ENCODE results near the gene PTN. TPM values are rescaled to one million over a fixed set of nuclear protein-coding genes. Genes with fewer than 3 reads are reported as not detected.

PTN gene
- total RNA-seq: 34.1 and 37.0 TPM in 2 replicates

GRCh38 chr7:137343281-137343841 lies at the start of gene PTN:
Gene PTN (minus strand): TSS chr7:137343733. CDS start chr7:137254973, 88,760 bp downstream.

Measured in epithelial cell of alveolus of lung (primary cell).